NCI-H524 (cell line): ENCODE data around the gene UNC13B.

Source experiments
- DNase-seq, 2 experiments: peaks; one replicate each; lab custom pipeline; 2025; lab: John Stamatoyannopoulos, UW

The UNC13B gene

GRCh38 chr9:35431467-35431866, 269.7 kb downstream of the UNC13B start:
- no peak for DNase-seq

DNA sequence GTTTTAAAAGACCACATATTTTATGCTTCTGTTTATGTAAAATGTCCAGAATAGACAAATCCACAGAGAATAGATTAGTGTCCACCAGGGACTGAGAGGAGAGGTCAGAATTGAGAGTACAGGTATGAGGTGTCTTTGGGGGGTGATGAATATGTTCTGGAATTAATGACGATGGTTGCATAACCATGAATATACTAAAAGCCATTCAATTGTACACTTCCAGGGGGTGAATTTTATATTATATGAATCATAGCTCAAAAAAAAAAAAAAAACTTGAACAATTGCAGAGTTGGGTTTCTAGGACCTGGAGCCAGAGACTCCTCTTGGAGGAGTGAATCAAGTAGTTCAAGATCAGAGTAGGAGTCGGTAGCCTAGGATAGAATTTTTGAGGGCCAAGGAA, 270.3 kb downstream of the UNC13B start:
- DNase-seq: no peak

DNA sequence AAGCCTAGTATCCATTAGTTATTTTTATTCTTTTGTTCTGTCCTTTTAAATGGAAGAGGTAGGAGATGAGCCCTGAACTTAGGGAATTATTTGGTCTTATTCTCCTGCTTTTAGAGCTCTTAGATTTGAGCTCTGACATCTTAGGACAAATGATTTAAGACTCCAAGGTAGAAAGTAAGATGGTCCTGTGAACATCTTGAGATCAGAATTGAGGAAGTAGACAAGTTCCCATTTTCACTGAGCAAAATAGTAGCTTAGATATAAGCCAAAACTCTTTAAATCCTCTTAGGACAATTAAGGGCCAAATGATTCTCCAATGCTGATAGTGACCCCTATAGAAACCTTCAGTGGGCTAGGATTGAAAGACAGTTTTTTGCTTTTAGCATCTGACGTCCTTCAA, 275.1 kb downstream of the UNC13B start:
- no peak for DNase-seq

- no peak for DNase-seq
Measured at GRCh38 chr9:35446012-35446411, 284.2 kb downstream of the UNC13B start.

GRCh38 chr9:35448496-35448895, 286.7 kb downstream of the UNC13B start:
- DNase-seq: no peak

GRCh38 chr9:35452481-35452880, 290.7 kb downstream of the UNC13B start:
- no peak for DNase-seq

DNA sequence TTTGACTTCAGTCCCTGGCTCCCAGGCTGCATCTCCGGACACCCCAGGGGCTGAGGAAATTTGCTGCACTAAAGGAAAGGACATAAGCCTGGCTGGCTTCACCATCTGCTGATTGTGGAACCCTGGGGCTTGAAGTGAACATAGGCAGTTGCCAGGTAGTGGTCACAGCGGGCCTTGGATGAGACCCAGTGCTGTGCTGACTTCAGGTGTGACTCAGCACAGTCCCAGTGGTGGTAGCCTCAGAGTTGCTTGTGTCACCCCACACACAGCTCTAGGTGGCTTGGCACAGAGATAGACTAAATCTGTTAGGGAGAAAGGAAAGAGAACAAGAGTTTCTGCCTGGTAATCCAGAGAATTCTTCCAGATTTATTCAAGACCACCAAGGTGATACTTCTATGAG, 292.0 kb downstream of the UNC13B start:
- no peak for DNase-seq
